ACHN (cell line): ENCODE measurements around the gene CGNL1.
A peak's percentile ranks its signal among the peaks of the same experiment; 100 is the strongest.

Experiments
- DNase-seq: peaks from one replicate; pipeline ENCODE4 v3.0.0-alpha.2; 2015
- in situ Hi-C: cut with HindIII; loops from 2 replicates; pipeline ENCODE4 v1.10.0; 2017; ENCODE audit warnings: low sequenced_read_pairs, low pct_ligation_motif_present, low pct_unique_long_range_greater_than_20kb

The CGNL1 gene

DNA sequence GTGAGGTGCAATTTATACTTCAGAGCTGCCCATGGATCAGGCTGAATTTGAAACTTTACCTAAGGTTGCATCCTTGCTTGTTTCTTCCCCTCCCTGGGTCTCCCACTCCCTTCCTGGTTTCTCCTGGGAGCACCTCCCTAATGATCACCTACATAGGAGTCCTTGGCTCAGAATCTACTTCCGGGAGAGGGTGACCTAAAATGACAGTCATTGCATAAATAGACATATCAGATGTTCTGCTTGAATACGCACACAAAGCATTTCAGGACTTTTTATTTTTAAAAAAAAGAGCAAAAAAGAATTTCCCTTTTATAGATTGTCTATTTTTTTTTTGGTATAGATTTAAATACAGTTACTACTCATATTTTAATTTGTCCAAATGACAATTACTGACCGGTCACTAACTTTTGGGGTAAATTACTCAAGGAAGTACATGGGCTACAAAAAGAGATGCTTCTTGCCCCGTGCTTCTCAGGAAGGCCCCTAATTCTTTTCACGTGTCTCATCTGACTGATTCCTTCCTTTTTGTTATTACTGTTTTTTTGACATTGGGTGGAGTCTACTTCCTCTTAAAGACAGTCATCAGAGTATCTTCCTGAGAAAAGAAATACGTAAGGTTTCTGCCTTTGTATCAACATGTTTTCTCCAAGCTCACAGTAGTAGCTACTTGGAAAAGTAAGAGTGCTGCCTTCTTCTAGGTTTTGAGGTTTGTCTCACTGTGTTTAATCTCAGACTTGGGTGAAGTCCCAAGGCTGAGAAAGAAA, 210.5 kb downstream of the CGNL1 start:
- in situ Hi-C loops: no loop called here
- DNase-seq: no peak

DNA sequence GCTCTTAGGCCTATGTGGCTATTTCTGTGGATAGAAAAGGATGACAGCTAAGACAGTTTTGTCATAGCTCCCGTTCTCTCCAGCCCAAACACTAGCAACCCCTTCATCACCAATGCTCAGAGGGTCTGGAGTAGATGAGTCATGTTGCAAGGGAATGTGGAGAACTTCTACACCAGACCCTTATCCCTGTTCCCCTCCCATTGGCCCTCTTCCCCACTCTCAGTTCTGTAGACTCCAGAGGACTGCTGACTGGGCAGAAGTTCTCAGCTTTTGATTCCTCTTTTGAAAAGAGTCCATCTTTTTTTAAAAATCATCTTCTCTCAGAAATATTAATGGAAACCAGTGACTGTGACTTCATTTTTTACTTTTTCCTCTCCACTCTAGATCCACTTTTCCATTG, 213.0 kb downstream of the CGNL1 start:
- in situ Hi-C loops: no loop called here
- no peak for DNase-seq

DNA sequence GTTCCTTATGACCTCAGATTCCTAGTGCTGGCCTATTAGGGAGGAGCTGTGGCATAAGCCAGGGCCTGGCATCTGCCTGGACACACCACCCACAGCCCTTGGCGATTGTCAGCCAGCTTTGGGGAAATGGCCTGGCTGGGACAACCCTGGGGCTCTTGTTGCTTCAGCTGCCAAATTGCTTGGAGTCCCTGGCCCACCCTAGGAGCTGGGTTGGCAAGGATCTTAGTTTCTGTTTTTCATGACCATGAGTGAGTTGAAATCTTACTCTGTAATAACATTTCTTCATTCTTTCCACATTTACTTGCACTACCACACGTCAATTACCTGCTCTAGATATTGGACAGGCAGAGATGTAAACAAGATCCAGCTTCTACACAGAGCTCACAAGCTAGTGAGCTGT, 213.4 kb downstream of the CGNL1 start:
- in situ Hi-C loops: no loop called here
- DNase-seq: no peak

DNA sequence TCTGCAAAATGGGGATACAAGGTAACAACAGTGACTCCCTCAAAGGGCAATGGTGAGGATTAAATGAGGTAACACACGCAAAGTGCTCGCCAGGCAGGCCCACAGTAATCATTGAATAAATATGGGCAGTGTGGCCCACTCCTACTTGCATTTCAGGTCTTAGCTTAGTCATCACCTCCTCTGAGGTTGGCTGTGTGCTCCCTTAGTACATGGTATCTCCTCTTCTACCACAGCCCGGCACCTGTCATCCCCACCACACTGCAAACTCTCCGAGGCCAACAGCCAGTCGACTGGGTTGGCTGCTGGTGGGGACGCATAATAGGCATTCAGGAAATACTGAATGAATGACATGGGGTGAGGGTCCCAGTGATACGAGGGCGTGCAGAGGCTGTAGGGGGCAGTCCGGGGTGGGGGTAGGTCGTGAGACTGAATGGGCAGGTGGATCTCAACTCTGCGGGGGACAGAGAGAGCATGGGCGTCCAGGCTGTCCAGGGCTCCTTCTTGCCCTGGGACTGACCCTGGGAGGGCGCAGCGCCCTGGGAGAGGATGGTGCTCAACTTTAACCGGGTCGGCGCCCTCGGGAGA, 215.0 kb downstream of the CGNL1 start:
- in situ Hi-C loops: no loop called here

DNA sequence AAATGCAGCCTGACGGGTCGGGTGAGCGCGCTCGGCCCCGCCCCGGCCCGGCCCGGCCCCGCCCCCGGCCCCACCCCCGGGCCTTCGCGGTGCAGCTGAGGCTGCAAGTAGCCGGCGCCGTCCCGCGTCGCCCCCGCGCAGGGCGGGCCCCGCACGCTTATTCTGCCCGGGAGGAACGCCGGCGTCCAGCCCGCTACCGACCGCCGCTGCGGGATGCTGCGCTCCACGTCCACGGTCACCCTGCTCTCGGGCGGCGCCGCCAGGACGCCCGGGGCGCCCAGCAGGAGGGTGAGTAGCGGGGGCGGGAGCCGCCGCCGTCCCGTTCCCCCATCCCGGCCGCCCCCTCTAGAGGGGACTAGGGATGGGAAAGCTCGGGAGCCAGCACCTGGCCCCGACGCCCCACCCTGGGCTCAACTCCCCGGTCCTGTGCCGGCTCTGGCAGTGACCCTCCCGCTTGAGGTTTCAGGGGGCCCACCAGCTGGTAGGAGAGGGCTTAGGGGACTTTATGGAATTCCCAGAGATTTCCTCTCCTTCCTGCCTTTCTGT, 215.6 kb downstream of the CGNL1 start, which contains the start of gene MYZAP:
Gene MYZAP, plus strand, starts transcription at position 83 of the 546 bp plus-strand sequence. Its CDS starts 131 bp downstream, at position 214.
- in situ Hi-C loops: no loop called here
- DNase-seq: peak; percentile 24

More for the DNA sequence above, 215.0 kb downstream of the CGNL1 start:
- DNase-seq: no peak

DNA sequence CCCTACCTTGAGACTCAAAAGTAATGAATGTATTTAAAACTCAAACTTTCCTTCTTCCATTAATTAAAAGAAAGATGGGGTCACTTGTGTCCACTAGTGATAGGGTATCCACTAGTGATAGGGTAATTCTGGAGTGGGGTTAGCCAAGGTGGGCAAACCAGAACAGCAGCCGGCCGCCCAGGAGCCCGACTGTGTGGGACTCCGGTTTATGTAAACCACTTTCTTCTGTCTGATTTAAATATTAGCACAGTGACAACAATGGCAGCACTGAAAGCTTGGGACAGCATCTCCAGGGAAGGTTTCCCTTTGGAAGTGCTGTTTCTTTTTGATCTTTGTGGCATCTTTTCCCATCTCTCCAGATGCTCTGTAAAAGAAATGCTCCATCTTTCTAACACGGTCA, 216.1 kb downstream of the CGNL1 start:
- in situ Hi-C loops: no loop called here
- DNase-seq: no peak

DNA sequence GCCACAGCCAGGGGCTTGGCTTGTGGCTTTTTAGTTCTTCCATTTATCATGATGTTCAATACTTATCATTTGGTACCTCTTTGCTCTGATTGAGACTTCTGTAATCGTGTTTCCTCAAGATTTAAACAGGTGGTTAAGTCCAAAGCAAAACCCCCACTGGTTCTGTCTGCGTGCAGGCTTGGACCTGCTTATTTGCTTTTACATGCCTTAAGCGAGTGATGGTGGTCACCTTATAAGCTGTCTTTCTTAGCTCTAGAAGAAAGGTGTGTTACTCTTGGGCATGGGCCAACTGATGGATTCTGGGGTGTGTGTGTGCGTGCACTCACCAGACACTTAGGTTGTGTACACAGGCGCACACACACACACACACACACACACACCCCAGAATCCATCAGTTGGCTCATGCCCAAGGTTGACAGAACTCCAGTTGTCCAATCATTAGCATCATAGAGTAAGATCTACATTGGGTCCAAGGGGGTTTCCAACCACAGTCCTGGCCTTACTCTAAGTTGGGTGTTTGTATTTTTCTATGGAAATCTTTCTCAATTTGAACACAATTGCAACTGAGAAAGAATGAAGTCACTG, 216.6 kb downstream of the CGNL1 start:
- in situ Hi-C loops: no loop called here
- DNase-seq: no peak

DNA sequence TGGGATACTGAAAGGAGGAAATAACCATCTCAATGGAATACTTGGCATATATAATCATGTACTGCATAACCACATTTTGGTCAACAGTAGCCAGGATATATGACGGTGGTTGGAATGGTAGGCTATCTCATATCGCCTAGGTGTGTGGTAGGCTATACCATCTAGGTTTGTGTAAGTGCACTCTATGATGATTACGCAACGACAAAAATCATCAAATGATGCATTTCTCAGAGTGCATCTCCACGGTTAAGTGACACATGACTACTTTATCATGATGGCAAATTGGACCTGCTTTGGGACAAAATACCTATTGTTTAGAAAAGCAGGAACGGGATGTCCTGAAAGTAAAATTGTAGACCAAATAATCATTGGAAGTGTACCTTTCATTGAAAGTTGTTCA, 218.2 kb downstream of the CGNL1 start:
- in situ Hi-C loops: no loop called here

DNA sequence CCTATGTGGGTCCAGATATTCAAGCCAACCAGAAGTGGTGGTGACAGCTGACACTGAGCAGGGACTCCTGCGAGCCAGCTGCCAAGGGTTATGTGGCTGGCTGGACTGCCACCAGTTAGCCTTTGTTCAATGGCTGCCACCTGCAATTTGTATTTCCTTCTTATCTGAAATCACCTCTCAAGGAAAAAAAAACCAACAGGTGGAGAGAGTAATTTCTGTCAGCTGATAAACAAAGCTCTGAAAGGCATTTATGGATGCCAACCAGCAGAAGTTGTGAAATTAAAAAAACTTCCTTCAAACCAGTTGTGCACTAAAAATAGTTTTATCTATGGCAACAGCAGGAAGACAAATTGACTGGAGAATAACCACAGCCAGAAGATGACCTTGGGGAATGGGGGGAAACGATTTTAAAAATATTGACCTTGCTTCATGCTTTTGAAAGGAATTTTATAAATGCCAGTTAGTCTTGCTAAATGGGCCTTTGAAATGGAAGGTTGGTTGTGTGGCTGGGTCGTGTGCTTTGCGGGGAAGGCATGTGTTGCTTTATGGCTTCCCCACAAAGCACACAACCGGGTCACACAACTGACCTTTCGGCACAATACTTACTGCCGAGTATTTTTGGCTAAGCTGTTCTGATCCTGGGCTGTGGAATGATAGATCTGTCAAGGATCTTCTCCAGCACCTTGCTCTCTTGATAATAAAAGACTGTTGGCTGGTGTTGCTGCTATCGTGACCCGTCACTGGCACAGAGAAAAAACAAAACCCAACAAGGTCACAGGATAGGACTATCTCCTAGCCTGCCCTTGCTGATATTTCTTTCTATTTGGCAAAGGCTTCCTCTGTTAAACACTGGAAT, 218.9 kb downstream of the CGNL1 start:
- DNase-seq: no peak
- in situ Hi-C loops: no loop called here

More for the DNA sequence above, 218.2 kb downstream of the CGNL1 start:
- DNase-seq: no peak

DNA sequence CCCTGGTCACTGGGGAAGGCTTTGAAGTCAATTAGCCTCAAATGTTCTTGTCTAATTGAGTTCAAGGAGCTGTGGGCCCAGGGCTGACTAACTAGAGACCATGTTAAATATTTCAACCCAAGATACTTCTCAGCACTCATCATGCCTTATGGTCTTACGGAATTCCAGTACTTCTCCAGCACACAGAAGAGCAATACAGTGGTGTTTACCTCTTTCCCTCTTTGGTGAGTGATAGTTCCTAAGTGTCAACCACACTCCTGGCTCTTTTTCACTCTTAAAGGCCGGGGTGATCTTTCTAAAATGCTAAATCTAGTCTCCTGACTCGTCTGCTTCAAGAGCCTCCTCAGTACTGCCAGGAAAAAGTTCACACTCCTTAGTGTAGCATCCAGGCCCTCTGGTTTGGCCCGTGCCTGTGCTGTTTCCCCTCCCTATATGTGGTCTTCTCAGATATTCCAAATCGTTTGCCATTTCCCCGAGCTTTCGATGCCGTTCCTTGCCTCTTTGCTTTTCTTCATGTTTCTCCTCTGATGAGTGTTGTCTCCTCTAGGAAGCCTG, 220.1 kb downstream of the CGNL1 start:
- in situ Hi-C loops: no loop called here
- no peak for DNase-seq

DNA sequence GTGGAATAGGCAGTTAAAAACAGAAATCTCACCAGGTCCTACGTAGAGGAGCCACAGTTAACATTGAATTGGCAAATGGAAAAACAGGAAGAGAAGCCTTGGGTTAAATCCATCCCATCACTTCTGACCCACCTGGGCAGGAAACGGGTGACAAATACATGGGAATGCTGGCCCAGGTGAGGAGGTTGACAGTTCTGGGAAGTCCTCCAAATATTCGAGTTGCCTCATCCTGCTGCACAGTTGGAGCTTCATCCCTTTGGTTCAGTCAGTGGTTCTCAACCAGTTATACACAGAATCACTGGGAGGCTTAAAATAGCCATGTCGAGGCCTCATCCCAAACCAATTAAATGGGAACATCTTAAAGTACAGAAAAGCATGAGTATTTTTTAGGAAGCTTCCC, 220.7 kb downstream of the CGNL1 start:
- in situ Hi-C loops: no loop called here
- no peak for DNase-seq

DNA sequence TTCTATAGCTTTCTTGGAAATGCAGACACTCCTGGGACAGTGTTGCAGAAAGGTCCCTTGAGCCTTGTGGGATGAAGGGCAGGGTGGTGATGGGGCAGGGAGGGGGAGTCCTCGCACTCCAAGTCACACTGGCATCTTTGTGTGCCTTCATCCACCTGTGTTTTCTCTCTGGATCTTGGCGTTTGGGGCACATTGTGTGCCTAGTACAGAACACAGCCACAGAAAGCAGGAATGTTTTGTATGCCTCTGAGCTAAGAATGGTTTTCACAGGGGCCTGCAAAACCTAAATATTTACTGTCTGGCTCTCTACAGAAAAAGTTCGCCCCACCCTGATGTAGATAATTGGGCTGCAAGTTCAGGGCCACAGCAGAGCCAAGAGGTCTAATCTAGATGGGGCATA, 221.1 kb downstream of the CGNL1 start:
- in situ Hi-C loops: no loop called here
- DNase-seq: no peak

DNA sequence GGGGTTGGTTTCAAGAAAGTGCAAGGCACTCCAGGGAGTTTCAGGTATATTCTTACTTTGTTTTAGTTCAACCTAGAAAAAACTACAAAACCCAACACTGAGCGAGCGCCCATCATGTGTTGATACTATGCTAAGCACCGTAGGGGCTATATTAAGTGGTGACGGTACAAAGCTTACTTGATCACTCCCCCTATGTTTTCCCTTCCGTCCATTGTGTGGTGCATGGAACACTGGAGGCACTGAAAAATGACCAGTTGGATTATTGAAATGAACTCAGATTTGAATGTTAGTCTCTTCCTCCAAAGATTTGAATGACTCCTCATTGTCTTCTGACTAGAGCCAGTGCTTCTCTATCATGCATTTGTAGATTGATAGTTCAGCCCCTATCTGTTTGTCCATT, 222.0 kb downstream of the CGNL1 start:
- DNase-seq: no peak
- in situ Hi-C loops: no loop called here

DNA sequence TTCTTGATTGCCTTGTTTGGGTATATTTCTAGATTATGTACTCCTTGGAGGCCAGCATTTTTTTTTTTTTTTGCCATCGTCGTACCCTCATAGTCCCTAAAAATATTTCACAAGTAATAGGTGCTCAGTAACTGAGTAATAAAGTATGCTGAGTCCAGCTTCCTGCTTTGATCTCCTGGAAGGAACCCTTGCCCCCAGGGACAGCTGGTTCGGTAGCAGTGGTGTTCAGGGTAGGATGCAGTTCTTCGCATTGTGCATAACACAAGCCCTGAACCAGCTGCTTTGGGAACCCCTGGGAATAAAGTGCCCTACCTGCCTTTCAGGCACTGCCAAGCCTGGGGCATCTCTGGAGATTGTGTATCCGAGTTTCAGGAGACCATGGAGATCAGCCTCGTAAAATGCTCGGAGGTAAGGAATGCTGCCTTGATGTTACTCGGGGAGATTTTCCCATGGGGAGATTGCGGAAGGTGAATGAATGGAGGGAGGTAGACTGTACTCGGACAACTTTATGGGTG, 223.0 kb downstream of the CGNL1 start:
- no peak for DNase-seq
- in situ Hi-C loops: no loop called here

DNA sequence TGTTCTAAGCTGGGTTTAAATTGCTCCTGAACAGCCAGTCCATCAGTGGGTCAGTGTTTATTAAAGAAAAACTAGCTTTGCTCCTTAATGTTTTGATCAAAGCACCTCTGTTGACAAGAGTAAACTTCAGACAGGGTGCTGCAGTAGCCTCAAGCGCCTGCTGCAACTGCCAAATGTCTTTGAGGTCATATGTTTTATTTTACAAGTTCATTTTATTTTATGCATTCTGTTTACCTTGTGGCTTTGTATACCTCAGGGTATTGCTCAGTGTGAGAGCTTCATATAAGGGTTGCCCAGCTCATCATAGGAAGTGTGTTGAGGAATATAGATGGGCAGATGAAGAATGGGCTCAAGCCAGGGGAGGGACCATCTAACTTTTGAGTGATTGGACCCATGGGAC, 223.9 kb downstream of the CGNL1 start:
- in situ Hi-C loops: no loop called here
- DNase-seq: no peak
